Loucy (cell line): ENCODE measurements around the gene GAS7.

Experiments
- H2AFZ ChIP-seq: fragments of 200-600 bp; sonication (generic); 2 replicates; pipeline ENCODE4 v1.6.0; 2016; ENCODE audit warnings: antibody characterized with exemption, mild to moderate bottlenecking, low read length, moderate library complexity
- H3F3A ChIP-seq: fragments of 200-600 bp; 2 replicates; pipeline ENCODE4 v1.6.0; 2016; ENCODE audit warnings: antibody characterized with exemption, low read depth, mild to moderate bottlenecking
- H3K27me3 ChIP-seq: fragments of 200-600 bp; sonication (generic); 2 replicates; pipeline ENCODE4 v1.6.1; 2014; ENCODE audit warnings: low read length, mild to moderate bottlenecking; ENCODE audit not compliant: insufficient read depth, poor library complexity, severe bottlenecking
- H3K36me3 ChIP-seq: fragments of 200-600 bp; sonication (generic); 2 replicates; pipeline ENCODE4 v1.6.1; 2016; ENCODE audit warnings: low read length; ENCODE audit not compliant: insufficient read depth
- H3K4me1 ChIP-seq: fragments of 200-600 bp; sonication (generic); 2 replicates; pipeline ENCODE4 v1.5.1; 2014; ENCODE audit warnings: low read length, mild to moderate bottlenecking; ENCODE audit not compliant: insufficient read depth, poor library complexity, severe bottlenecking
- H3K4me2 ChIP-seq: fragments of 200-600 bp; sonication (generic); 2 replicates; pipeline ENCODE4 v1.6.0; 2014; ENCODE audit warnings: antibody characterized with exemption, low read length, low read depth, mild to moderate bottlenecking; ENCODE audit not compliant: poor library complexity, severe bottlenecking
- H3K4me3 ChIP-seq: fragments of 200-600 bp; sonication (generic); 2 replicates; pipeline ENCODE4 v1.5.1; 2014; ENCODE audit warnings: low read length, mild to moderate bottlenecking, mixed read lengths; ENCODE audit not compliant: poor library complexity, severe bottlenecking
- H3K79me2 ChIP-seq: fragments of 200-600 bp; sonication (generic); 2 replicates; pipeline ENCODE4 v1.6.1; 2014; ENCODE audit warnings: low read length; ENCODE audit not compliant: insufficient read depth
- H3K9ac ChIP-seq: fragments of 200-600 bp; sonication (generic); 2 replicates; pipeline ENCODE4 v1.6.0; 2014; ENCODE audit warnings: mild to moderate bottlenecking, low read depth, low read length, moderate library complexity; ENCODE audit not compliant: poor library complexity, severe bottlenecking
- H3K9me2 ChIP-seq: fragments of 200-600 bp; sonication (generic); replicated peaks from 2 replicates; pipeline ENCODE4 v1.6.1; 2016; ENCODE audit warnings: low read depth, low read length, mixed read lengths
- H3K9me3 ChIP-seq: fragments of 200-600 bp; sonication (generic); 2 replicates; pipeline ENCODE4 v1.6.1; 2014; ENCODE audit warnings: mild to moderate bottlenecking, antibody characterized with exemption, low read length, low read depth; ENCODE audit not compliant: insufficient read depth
- H4K20me1 ChIP-seq: fragments of 200-600 bp; sonication (generic); 2 replicates; pipeline ENCODE4 v1.6.0; 2014; ENCODE audit warnings: antibody characterized with exemption, low read length, mild to moderate bottlenecking; ENCODE audit not compliant: insufficient read depth, poor library complexity, severe bottlenecking
- EZH2phosphoT487 ChIP-seq: fragments of 200-600 bp; IDR thresholded peaks from 2 replicates; pipeline ENCODE4 v1.6.1; 2018; ENCODE audit warnings: antibody characterized with exemption, mild to moderate bottlenecking, moderate library complexity, borderline replicate concordance
- TF ChIP-seq, protein P1 (sequence below): fragments of 200-600 bp; sonication (generic); conservative IDR thresholded peaks from 2 replicates; pipeline ENCODE4 v1.5.1; 2014; ENCODE audit warnings: mild to moderate bottlenecking, antibody characterized with exemption, low read length

Gene GAS7

DNA sequence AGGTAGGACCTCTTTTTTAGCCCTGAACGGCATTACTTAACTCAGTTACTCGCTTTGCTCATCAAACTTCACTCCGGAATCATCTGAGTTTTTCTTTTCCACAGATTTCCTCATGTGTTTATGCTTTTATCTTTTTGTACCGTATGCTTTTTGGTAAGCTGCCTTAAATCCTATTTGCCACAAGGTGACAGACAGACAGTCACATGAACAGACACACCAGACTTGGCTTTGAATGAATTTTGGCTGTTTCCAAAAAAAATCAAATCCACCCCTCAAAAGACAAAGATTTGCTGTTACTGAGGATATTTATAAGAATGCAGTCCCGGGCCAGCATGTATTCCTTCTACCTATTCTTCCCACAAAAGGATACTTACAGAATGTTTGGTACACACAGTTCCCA lies 10.9 kb downstream of the GAS7 start:
- peaks cover 3% of the 10 kb centered on the region; the same call in 1 of the 2 replicates for H3F3A ChIP-seq
- no peak overlapping the region for H2AFZ ChIP-seq
- H3K9ac ChIP-seq: no peak overlapping the region
- H3K27me3 ChIP-seq: no peaks in the 10 kb centered on the region
- peaks cover 28% of the 10 kb centered on the region for H4K20me1 ChIP-seq
- H3K4me2 ChIP-seq: peak overlapping the region; percentile 11
- peaks cover 99% of the 10 kb centered on the region for H3K79me2 ChIP-seq
- no peaks in the 10 kb centered on the region for H3K36me3 ChIP-seq
- H3K4me3 ChIP-seq: no peak overlapping the region
- peaks cover 39% of the 10 kb centered on the region for H3K4me1 ChIP-seq
- H3K9me2 ChIP-seq: no peaks in the 10 kb centered on the region
- TF ChIP-seq, protein P1, sequence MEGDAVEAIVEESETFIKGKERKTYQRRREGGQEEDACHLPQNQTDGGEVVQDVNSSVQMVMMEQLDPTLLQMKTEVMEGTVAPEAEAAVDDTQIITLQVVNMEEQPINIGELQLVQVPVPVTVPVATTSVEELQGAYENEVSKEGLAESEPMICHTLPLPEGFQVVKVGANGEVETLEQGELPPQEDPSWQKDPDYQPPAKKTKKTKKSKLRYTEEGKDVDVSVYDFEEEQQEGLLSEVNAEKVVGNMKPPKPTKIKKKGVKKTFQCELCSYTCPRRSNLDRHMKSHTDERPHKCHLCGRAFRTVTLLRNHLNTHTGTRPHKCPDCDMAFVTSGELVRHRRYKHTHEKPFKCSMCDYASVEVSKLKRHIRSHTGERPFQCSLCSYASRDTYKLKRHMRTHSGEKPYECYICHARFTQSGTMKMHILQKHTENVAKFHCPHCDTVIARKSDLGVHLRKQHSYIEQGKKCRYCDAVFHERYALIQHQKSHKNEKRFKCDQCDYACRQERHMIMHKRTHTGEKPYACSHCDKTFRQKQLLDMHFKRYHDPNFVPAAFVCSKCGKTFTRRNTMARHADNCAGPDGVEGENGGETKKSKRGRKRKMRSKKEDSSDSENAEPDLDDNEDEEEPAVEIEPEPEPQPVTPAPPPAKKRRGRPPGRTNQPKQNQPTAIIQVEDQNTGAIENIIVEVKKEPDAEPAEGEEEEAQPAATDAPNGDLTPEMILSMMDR: no peak
- TF ChIP-seq EZH2phosphoT487: no peak
- H3K9me3 ChIP-seq: no peaks in the 10 kb centered on the region

DNA sequence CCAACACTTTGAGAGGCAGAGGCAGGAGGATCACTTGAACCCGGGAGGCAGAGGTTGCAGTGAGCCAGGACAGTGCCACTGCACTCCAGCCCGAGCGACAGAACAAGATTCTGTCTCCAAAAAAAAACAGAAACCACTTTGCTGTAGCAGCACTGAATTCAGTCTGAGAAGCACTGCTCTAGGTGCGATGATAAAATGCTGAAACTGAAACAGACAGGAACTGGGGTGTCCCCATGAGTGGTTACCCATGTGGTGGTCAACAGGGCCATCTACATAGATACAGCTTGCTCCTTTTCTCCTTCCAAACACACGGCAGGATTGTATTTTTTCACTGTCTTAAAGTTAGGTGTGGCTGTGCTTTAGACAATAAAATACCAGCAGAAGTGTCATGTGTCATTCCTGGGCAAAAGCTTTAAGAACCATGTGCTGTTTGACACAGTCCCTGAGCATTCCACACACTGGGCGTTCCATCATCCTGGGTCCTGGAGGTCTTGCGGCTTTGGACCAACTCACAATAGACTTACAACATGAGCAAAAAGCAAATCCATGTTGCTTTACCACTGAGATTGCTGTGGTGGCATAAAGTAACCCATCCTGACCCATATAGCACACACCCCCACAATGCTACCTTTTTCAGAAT lies 11.5 kb downstream of the GAS7 start:
- Histone ChIP-seq H3K9me3 (no peaks in the 10 kb centered on the region), H3K9me2 (no peaks in the 10 kb centered on the region), H2AFZ (no peak overlapping the region), H3F3A (peaks cover 3% of the 10 kb centered on the region; the same call in 1 of the 2 replicates), H3K4me2 (peak overlapping the region; percentile 4), H3K27me3 (no peaks in the 10 kb centered on the region), H3K79me2 (peaks cover 99% of the 10 kb centered on the region), H3K4me1 (peaks cover 33% of the 10 kb centered on the region), H3K9ac (peak overlapping the region; percentile 3), H3K4me3 (no peak overlapping the region), H3K36me3 (no peaks in the 10 kb centered on the region), H4K20me1 (peaks cover 23% of the 10 kb centered on the region)
- TF ChIP-seq EZH2phosphoT487: no peak
- TF ChIP-seq, protein P1: no peak

DNA sequence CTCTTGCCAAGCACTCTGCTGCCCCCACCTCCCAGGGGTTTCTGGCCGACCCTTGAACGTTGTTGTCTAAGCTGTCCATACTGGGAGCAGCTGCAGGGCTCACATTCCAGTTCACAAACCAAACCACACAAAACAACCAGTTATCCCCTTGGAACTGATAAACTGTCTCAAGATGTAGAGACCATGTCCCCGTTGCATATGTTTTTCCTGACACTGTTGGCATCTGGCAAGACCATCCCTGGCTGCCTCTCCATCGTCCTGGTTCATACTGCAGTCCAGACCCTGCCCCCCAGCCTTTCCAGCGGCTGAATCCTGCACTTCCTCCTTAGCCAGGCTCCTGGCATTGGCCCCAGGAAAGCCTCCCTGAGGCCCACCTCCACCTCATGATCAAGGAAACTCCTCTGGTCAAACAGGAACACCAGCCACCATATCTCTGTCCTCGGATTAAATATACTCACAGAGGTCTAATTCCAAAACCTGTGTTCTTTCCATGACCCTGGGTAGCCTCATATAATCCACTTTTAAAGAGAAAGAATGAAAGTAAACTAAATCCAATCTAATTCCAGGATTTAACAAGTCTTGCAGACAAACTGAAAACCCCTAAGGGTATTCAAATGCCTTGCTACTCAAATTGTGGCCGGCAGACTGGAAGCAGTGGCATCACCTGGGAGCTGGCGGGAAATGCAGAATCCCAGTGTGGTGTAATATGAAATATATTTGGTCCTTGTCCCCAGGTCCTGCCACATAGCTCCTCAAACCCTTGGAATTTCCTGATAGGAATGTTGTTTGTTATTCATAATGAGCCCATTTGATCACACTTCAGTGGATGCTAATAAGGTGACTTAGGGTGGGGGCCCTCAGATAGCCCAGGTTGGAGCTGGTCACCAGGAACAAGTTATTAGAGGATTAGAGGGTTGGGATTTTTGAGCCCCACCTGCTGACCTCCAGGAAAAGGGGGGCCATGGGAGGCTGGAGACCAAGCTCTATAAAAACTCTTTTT lies 14.2 kb downstream of the GAS7 start:
- no peaks in the 10 kb centered on the region for H3K9me2 ChIP-seq
- H3K4me1 ChIP-seq: peaks cover 32% of the 10 kb centered on the region
- H3K9ac ChIP-seq: no peak overlapping the region
- no peaks in the 10 kb centered on the region for H3K36me3 ChIP-seq
- H3K9me3 ChIP-seq: no peaks in the 10 kb centered on the region
- TF ChIP-seq, protein P1: no peak
- TF ChIP-seq EZH2phosphoT487: no peak
- H2AFZ ChIP-seq: no peak overlapping the region
- no peaks in the 10 kb centered on the region for H3K27me3 ChIP-seq
- peaks cover 22% of the 10 kb centered on the region for H4K20me1 ChIP-seq
- peak overlapping the region; percentile 11 for H3K4me2 ChIP-seq
- peaks cover 97% of the 10 kb centered on the region for H3K79me2 ChIP-seq
- H3K4me3 ChIP-seq: no peak overlapping the region
- H3F3A ChIP-seq: peaks cover 3% of the 10 kb centered on the region; the same call in 1 of the 2 replicates
